GM19238 (cell line): ENCODE data around the gene PRPSAP2.
"Not testable (repeated sequence)": the region's sequence is repeated elsewhere in the genome, so short reads cannot be mapped to it uniquely, and the experiment has no call there.

Experiments used
- DNase-seq: peaks from one replicate; pipeline ENCODE4 v3.0.0; 2011; ENCODE audit warnings: low spot score; ENCODE audit not compliant: insufficient read length

Gene PRPSAP2

GRCh38 chr17:18937981-18938691 is 80.2 kb downstream of the PRPSAP2 start:
- no peak for DNase-seq

GRCh38 chr17:18938692-18939023 is 80.7 kb downstream of the PRPSAP2 start:
- DNase-seq = no peak

- no peak for DNase-seq
These were observed 86.7 kb downstream of the PRPSAP2 start for GRCh38 chr17:18944646-18945045.

GRCh38 chr17:18946536-18946935 is 88.6 kb downstream of the PRPSAP2 start:
- no peak for DNase-seq

- DNase-seq = no peak
These were observed 89.9 kb downstream of the PRPSAP2 start for GRCh38 chr17:18947866-18948265.

GRCh38 chr17:18948476-18949006 is 90.6 kb downstream of the PRPSAP2 start:
- DNase-seq = no peak

GRCh38 chr17:18949566-18949965 is 91.6 kb downstream of the PRPSAP2 start:
- no peak for DNase-seq

- no peak for DNase-seq
These were observed 92.4 kb downstream of the PRPSAP2 start for GRCh38 chr17:18950346-18950745.

- no peak for DNase-seq
These were observed 93.3 kb downstream of the PRPSAP2 start for GRCh38 chr17:18950944-18951905.

- no peak for DNase-seq
These were observed 94.3 kb downstream of the PRPSAP2 start, which contains the start of gene SLC5A10 for GRCh38 chr17:18951941-18952842. Gene SLC5A10 (plus strand): TSS chr17:18952165. CDS start chr17:18952206, 41 bp downstream.

GRCh38 chr17:18953231-18953728 is 95.3 kb downstream of the PRPSAP2 start:
- DNase-seq = no peak

- no peak for DNase-seq
These were observed 96.4 kb downstream of the PRPSAP2 start for GRCh38 chr17:18954321-18954720.

GRCh38 chr17:18955009-18955408 is 97.1 kb downstream of the PRPSAP2 start:
- DNase-seq = no peak

- DNase-seq = not testable (repeated sequence)
These were observed 98.1 kb downstream of the PRPSAP2 start for GRCh38 chr17:18956021-18956420.

GRCh38 chr17:18956581-18956980 is 98.7 kb downstream of the PRPSAP2 start:
- no peak for DNase-seq

GRCh38 chr17:18957831-18958230 is 99.9 kb downstream of the PRPSAP2 start:
- no peak for DNase-seq

- no peak for DNase-seq
These were observed 100.7 kb downstream of the PRPSAP2 start for GRCh38 chr17:18958611-18959010.

- no peak for DNase-seq
These were observed 101.3 kb downstream of the PRPSAP2 start for GRCh38 chr17:18959071-18959844.

- no peak for DNase-seq
These were observed 101.9 kb downstream of the PRPSAP2 start for GRCh38 chr17:18959845-18960240.

- DNase-seq = no peak
These were observed 102.3 kb downstream of the PRPSAP2 start for GRCh38 chr17:18960241-18960665.
